ENCODE results near the gene NIP7.

DNA sequence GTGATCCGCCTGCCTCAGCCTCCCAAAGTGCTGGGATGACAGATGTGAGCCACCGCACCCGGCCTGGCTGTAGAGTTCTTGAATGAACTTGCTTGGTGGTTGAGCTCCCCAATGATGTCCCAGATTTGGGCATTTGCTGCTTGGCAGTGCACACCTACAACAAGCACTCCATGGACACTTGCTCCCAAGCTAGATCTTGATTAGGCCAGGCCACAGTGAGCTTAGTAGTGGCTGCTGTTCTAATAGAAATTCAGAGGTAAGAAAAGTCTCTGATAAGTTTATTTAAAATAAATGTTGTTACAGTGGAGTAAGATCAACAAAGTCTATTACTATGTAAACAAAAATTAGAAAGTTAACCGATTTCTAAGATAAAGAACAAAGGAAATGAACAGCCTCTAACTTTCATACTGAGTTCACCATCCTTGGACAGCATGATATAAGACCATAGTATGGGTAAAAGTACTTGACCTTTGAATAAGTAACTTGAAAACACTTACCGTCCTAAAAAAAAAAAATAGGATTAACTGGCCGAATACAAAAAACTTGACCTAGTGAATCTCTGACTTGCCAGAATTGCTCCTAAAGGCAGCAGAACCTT is 11.1 kb downstream of the NIP7 start:
- TF ChIP-seq, protein P1, sequence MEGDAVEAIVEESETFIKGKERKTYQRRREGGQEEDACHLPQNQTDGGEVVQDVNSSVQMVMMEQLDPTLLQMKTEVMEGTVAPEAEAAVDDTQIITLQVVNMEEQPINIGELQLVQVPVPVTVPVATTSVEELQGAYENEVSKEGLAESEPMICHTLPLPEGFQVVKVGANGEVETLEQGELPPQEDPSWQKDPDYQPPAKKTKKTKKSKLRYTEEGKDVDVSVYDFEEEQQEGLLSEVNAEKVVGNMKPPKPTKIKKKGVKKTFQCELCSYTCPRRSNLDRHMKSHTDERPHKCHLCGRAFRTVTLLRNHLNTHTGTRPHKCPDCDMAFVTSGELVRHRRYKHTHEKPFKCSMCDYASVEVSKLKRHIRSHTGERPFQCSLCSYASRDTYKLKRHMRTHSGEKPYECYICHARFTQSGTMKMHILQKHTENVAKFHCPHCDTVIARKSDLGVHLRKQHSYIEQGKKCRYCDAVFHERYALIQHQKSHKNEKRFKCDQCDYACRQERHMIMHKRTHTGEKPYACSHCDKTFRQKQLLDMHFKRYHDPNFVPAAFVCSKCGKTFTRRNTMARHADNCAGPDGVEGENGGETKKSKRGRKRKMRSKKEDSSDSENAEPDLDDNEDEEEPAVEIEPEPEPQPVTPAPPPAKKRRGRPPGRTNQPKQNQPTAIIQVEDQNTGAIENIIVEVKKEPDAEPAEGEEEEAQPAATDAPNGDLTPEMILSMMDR (conservative IDR thresholded peaks at IDR 0.05 in 1 of 2, IDR thresholded peaks at IDR 0.05 in 1 of 2; ENCODE audit: extremely low read depth in 1 of 2, insufficient read depth in 1 of 2, low read depth in 1 of 2, low read length in 2 of 2): no peak
- no peak for TF ChIP-seq EZH2 (IDR thresholded peaks at IDR 0.05; ENCODE audit: borderline replicate concordance, low read length)

All from mammary epithelial cell (primary cell).